ENCODE results near the gene RASL12.

RASL12 gene

DNA sequence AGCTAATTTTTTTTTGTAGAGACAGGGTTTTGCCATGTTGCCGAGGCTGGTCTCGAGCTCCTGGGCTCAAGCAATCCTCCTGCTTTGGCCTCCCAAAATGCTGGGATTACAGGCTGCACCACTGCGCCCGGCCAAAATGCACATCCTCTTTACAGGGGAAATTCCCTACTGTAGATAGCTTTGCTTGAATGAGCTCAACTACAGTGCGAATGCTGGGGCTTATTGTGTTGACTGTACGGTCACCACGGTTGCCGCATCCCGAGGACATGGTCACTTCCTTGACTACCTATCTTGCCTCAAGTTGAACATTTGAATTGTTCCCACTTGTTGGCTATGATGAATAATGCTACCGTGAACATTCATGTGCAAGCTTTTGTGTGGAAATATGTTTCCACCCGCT is 33.1 kb downstream of the RASL12 start:
- TF ChIP-seq, protein P1, sequence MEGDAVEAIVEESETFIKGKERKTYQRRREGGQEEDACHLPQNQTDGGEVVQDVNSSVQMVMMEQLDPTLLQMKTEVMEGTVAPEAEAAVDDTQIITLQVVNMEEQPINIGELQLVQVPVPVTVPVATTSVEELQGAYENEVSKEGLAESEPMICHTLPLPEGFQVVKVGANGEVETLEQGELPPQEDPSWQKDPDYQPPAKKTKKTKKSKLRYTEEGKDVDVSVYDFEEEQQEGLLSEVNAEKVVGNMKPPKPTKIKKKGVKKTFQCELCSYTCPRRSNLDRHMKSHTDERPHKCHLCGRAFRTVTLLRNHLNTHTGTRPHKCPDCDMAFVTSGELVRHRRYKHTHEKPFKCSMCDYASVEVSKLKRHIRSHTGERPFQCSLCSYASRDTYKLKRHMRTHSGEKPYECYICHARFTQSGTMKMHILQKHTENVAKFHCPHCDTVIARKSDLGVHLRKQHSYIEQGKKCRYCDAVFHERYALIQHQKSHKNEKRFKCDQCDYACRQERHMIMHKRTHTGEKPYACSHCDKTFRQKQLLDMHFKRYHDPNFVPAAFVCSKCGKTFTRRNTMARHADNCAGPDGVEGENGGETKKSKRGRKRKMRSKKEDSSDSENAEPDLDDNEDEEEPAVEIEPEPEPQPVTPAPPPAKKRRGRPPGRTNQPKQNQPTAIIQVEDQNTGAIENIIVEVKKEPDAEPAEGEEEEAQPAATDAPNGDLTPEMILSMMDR (conservative IDR thresholded peaks at IDR 0.05): no peak
- no peak overlapping the region for H3K27ac ChIP-seq

GRCh38 chr15:65033659-65034269 is 34.0 kb downstream of the RASL12 start:
- TF ChIP-seq, protein P1 (conservative IDR thresholded peaks at IDR 0.05): peak; percentile 31
- peak overlapping the region; percentile 24 for H3K27ac ChIP-seq

DNA sequence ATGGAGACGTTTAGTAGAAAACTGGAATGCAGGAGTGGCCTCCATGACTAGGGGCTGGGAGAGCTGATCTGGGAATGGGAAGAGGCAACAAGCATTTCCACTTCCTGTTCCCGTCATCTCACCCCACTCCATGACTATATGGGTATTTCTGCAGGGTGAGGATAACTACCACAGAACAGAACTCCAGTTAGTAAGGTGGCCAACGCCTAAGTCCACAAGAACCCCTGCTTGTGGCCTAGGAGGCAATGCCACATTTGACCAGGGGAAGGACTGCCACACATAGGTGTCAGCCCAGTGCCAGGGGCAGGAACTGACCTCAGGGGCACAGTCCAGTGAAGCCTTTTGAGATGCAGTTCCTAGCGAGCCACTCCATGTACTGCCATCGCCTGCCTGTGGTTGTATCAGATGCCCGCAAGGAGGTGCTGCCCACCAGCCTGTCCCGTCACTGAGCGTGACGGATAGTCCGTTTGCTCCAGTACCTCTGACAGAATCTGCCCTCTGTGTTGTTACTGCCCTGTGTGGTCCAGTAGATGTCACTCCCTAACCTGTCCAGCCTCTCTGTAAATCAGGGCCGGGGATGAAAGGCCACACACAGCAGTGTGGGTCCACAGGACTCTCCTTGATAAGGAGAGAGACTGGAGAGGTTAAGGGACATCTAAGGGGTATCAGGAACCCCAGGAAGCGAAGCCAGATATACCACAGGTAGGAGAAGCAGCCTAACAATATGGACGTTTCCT is 34.8 kb downstream of the RASL12 start:
- peak overlapping the region; percentile 24 for H3K27ac ChIP-seq
- TF ChIP-seq, protein P1 (conservative IDR thresholded peaks at IDR 0.05): peak; percentile 84

DNA sequence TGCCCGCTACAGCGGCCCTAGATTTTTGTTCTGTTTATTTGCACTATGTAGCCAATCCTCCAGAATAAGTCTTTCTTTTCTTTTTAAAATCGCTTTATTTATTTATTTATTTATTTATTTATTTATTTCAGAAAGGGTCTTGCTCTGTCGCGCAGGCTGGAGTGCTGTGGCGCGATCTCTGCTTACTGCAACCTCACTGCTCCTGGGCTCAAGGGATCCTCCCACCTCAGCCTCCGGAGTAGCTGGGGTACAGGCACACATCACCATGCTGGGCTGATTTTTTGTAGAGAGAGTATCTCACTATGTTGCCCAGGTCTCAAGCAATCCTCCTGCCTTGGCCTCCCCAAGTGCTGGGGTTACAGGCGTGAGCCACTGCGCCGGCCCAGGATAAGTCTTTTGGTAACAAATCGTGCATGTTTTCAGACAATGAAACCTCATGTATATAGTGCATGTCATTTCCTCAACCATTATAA is 38.0 kb downstream of the RASL12 start:
- H3K27ac ChIP-seq: peak overlapping the region; percentile 85; the same call in 1 of the 2 replicates
- TF ChIP-seq, protein P1 (conservative IDR thresholded peaks at IDR 0.05): no peak

GRCh38 chr15:65028921-65029735 is 38.7 kb downstream of the RASL12 start, which contains the start of gene MTFMT:
Gene MTFMT (minus strand): TSS chr15:65029639. CDS start chr15:65029613, 26 bp downstream.
- peak within 1 kb of the TSS; percentile 85 for H3K27ac ChIP-seq
- TF ChIP-seq, protein P1 (conservative IDR thresholded peaks at IDR 0.05): peak; percentile 21

- peak overlapping the region; percentile 85 for H3K27ac ChIP-seq
- TF ChIP-seq, protein P1 (conservative IDR thresholded peaks at IDR 0.05): no peak
Observed at GRCh38 chr15:65028338-65028737, 39.5 kb downstream of the RASL12 start.

DNA sequence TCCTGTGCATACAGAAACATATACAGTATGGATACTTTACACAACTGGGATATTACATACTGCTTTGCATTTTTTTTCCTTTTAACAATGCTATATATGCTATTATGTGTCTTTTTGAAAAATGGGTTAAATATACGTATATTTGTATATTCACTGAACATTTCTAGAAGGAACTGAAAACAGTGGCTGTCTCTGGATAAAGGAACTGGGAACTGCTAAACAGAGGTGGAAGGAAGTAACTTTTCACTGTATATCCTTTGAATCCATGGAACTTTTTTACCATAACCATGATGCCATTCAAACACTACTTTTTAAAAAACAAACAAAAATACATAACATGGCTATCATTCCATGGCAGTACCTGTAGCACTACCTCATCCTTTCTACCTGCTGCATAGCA is 40.2 kb downstream of the RASL12 start:
- TF ChIP-seq, protein P1 (conservative IDR thresholded peaks at IDR 0.05): no peak
- H3K27ac ChIP-seq: no peak overlapping the region

Data from VCaP (cell line).